Loucy (cell line): Measurements from ENCODE around the gene CKS1B.

ENCODE experiments used
- CTCF ChIP-seq: fragments of 200-600 bp; sonication (generic); conservative IDR thresholded peaks from 2 replicates; pipeline ENCODE4 v1.5.1; 2014; ENCODE audit warnings: mild to moderate bottlenecking, antibody characterized with exemption, low read length
- EZH2phosphoT487 ChIP-seq: fragments of 200-600 bp; IDR thresholded peaks from 2 replicates; pipeline ENCODE4 v1.6.1; 2018; ENCODE audit warnings: antibody characterized with exemption, mild to moderate bottlenecking, moderate library complexity, borderline replicate concordance

- TF ChIP-seq EZH2phosphoT487 (no peak), CTCF (no peak)
Measured at GRCh38 chr1:154969860-154970452, 4.5 kb upstream of the CKS1B start.
